ENCODE data around the gene KLC4.
"Not testable (repeated sequence)": the region's sequence is repeated elsewhere in the genome, so short reads cannot be mapped to it uniquely, and the experiment has no call there.

Gene KLC4

DNA sequence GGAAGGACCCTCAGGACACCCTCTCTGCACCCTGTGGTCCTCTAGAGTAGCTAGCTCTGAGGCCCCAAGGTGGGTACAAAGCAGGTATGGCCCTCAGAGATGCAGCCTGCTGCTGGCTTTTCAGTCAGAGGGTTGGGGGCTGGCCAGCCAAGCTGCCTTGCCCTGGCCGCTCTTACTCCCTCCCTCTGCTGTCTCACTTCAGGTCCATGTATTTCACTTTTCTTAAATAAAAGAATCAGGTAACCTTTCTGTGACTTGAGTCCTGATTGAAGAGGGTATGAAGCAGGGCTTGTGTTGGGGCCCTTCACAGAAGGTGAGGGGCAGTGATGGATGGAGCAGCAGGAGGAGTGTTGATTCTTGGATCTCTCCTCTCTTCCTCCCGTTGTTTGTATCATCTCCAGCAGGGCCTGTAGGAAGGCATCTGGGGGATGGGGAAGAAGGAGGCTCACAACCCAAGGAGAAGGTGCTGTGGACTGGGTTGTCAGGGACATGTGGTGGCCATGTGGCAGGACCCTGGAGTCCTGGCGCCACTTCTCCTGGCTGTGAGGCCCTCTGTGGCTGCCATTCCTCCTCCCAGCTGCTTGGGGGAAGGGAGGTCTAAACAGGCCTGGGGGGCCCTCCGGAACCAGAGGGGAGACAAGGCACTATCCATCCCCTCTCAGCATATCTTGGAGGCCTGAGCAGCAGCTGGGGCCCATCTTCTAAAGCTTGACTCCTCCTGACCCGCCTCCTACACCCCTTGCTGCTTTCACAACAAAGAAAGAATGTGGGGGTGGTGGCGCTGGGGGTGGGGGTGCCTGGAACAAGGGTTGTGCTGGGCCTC lies 15.6 kb downstream of the KLC4 start:
- no peak for DNase-seq

DNA sequence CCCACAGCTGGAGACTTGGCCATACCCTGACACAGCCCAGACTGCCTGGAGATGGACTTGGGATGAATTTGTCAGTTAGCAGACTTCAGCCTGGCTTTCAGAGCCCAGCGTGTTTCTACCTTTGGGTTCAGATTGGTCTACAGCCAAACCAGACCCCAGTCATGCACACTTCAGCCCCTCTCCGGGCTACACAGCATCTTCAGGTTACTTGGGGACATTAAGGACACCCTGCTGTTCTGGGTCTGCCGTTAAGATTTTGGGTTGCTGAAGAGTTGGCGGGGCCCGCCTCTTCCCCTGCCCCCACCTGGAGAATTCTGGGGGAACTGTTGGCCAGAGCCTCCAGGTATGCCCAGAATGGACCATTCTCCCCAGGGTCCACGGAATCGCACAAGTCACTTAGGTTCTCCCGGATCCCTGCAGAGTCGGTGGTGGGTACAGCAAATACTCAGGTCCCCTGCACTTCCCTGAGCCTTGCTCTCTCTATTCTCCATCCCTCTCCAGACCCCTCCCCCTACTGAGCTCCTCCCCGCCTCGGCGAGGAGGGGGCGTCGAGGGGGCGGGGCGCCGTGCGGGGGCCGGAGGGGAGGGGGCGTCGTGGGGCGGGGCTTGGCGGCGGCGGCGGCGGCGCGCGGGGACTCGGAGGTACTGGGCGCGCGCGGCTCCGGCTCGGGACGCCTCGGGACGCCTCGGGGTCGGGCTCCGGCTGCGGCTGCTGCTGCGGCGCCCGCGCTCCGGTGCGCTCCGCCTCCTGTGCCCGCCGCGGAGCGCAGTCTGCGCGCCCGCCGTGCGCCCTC lies 16.4 kb downstream of the KLC4 start, which contains the start of gene PTK7:
Gene PTK7 (plus strand): TSS at position 645 of the 794 bp plus-strand sequence. CDS start 175 bp downstream, outside the sequence.
- no peak for DNase-seq

DNA sequence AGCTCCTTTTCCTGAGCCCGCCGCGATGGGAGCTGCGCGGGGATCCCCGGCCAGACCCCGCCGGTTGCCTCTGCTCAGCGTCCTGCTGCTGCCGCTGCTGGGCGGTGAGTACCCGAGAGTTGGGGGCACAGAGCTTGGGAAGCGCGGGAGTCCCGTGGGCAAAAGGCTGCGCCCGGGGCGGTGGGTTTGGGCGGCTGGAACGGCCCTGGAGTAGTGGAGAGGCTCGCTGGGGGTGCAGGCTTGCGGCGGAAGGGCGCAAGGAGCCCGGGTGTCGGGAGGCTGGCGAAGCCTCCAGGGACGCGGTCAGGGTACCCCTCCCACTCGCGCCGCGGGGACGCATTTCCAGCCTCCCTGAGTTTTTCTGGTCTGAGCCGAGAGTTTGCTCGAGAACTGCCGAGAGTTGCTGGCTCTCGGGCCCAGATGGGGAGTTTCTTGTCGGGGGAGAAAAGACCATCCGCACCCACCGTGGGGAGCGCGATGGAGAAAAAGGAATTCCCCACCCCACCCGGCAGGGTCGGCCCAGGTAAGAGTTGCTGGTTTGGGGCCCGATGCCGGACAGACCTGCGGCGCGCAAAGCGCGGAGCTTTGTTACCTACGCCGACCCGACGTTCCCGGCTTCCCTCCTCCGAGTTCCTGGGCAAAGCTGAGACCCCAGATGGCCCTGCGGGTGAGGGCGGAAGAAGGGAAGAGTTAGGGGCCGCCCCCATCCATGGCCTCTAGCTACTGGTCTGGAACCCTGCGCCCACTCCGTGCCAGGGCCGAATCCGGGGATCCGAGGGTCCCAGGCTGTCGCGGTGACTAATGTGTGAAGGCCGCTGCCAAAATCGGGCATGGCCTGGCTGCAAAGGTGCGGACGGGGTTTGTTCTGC lies 17.3 kb downstream of the KLC4 start:
- DNase-seq: no peak

DNA sequence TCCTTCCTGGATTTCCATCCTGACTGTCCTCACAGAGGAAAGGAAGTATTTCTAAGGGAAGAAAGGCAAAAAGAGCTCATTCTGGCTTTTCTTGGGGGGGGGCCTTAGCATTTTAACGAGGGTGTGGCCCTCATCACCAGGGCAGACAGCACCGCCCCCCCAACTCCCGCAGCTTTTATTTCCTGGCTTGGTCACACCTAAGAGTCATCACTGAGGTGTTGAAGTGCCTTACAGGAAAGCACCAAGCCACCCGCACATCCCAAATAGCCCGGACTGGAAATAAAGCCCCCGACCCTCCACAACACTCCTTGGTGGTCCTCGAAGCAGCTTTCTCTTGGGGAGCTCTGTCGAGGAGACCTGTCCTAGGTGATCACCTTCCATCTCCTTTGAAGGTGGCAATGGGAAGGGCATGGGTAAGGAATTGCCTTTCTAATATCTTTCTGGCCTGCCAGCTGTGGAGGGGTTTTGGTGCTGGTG lies 17.9 kb downstream of the KLC4 start:
- no peak for DNase-seq

DNA sequence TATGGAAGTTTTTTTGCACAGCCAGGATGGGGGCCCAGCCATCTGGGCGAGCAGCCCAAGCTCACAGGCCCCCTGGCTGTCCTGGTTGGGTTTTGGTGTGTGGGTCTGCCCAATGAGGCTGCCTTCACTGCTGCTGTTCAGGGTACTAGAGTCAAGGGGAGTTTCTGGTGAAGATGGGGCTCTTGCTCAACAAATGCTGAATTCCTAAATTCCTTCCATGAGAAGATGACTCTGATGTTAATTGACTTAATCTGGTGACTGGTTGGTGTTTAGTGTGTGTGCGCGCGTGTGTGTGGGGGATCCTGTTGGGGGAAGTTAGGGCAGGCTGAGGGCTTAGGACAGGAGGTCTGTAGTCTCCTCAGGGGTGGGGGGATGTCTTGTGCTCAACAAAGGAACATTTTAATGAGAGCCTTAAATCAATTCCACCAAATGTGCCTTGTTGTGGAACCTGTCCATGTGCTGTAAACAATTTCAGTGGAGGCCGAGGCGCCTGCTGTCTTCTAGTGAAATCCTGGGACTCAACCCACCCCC lies 18.6 kb downstream of the KLC4 start:
- no peak for DNase-seq

DNA sequence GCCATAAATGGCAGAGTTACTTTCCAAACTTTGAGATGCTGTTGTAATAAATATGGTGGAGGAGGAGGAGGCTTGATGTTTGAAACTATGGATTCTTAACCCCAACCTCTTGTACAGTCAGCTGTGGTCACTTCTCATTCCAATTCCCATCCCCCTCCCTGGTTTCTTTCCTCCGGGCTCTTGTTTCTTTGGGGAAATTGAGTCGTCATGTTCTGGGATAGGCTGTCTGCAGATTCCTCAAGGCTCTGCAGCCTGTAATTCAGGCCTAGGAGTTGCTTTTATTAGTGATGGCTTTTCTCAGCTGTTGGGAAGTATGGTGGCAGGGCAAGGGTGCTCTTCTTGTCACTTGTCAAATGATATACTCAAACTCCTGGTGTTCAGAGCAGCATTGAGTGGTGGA lies 19.3 kb downstream of the KLC4 start:
- DNase-seq: no peak

DNA sequence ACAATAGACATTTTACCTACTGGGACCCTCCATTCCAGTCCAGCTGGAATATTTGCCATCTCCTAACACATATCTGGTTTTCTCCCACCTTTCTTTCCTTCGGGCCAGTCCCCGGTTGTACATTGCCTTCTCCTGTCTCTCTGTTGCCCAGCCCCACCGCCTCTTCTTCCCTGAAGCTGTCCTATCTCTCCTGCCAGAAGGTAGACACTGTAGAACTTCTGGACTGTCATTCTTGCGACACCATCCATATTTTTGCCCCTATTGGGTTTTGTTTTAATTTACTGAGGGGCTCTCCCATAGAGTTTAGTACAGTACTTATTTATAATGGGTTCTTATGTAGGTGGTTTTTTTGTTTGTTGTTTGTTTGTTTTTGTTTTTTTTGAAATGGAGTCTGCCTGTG lies 21.6 kb downstream of the KLC4 start:
- no peak for DNase-seq

DNA sequence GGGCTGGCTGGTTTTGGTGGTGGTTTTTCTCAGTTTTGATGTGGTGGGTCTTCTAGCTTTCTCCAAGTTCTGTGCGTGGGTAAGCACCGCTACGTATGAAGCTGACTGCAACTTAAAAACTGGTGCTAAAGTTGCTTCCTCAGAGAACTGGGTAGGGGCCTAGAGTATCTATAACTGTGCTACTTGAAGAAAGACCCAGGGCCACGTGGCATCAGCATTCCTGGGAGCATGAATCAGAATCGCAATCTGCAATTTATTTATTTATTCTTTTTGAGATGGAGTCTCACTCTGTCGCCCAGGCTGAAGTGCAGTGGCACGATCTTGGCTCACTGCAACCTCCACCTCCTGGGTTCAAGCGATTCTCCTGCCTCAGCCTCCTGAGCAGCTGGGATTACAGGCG lies 22.5 kb downstream of the KLC4 start:
- DNase-seq: not testable (repeated sequence)

DNA sequence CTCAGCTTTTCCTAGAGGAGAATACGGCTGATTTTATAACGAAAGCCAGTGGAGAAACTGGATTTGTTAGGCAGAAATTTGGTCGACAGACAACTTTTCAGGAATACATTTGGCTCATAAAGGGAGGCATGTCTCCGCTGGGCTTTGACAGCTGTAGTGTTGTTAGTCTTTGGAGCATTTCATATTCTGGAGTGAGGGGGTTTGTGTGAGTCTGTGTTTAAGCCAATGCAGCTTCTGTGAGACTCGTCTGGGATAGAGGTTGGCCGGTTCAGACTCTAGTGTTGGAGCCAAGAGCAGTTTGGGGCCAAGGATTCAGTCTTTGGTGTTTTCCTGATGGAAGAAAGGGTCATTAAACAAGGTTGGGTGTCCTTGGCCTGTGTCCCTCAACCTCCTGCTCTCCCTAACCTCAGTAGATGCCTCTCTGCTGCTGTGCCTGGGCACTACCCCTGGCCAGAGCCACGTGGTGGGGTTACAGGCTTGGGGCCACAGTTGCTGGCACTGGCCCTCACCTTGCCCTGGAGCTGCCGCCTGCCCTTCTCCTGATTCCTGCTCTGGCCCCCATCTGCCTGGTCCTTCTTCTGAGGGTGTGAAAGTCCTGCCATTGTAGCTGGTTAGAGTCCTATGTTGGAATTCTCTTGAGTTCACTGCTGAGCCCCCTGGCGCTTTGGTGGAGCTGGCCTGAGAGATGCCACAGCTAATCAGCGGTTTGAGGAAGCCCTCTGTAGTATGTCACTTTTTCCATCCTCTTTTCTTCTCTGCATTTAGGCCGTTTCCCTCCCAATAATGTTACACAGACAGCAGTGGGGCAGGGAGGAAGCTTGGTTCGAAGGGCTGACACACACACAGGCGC lies 23.6 kb downstream of the KLC4 start:
- no peak for DNase-seq

DNA sequence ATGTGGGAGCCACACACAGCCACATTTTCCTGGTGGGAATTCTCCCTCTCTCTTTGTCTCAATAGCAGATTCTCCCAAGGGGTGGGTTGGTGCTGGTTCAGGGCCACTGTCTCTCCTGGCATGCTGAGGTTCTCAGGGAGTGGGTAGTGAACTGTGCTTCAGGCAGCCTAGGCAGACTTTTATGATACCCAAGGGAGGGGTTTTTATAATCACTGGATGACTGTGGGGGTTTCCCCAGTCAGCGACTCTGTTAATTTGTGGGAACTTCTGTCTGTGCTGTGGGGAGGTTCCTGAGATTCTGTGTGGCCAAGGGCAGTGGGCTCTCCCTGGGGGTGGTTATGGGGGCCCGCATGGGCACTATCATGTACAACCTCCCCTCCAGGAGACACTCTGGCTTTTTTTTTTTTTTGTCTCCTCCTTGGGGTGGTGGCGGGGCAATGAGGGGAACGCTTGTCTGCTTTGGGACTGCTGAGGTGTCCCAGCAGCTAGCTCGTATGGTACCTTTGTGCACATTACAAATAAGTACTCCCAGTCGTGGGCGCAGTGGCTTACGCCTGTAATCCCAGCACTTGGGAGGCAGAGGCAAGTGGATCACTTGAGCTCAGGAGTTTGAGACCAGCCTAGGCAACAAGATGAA lies 26.7 kb downstream of the KLC4 start:
- no peak for DNase-seq

DNA sequence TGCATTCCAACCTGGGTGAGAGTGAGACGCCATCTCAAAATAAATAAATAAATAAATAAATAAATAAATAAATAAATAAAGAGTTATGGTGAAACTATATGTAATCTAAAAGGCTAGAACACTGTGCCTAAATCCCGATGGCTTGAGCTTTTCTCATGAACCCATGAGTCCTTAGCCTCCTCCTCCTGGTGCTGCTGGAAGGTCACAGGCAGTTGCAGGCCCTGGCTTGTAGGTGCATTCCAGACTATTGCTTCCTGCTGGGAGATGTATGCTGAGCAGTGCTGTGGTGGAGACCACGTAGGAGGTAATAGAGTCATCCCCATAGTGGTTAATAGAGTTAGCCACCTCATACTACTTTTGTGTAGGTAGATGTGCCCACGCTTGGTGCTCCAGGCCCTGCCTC lies 29.2 kb downstream of the KLC4 start:
- DNase-seq: no peak

DNA sequence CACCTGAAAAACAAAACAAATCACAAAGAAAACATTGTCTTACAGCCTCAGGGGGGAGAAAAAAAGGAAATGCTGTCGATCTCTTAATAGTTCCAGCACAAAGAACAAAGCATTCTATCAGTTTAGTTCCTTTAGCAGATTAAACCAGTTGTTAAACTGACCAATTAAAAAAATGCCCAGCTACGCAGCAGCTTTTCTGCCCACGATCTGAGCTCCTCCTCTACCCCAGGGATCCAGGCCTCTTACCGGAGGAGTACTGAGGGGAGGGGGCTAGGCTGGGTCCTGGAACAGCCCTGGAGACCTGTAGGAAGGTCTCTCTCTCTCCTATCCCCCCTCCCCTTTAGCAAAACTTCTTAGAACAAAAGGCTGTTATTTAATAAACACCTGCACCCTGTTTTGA lies 30.0 kb downstream of the KLC4 start:
- DNase-seq: no peak

DNA sequence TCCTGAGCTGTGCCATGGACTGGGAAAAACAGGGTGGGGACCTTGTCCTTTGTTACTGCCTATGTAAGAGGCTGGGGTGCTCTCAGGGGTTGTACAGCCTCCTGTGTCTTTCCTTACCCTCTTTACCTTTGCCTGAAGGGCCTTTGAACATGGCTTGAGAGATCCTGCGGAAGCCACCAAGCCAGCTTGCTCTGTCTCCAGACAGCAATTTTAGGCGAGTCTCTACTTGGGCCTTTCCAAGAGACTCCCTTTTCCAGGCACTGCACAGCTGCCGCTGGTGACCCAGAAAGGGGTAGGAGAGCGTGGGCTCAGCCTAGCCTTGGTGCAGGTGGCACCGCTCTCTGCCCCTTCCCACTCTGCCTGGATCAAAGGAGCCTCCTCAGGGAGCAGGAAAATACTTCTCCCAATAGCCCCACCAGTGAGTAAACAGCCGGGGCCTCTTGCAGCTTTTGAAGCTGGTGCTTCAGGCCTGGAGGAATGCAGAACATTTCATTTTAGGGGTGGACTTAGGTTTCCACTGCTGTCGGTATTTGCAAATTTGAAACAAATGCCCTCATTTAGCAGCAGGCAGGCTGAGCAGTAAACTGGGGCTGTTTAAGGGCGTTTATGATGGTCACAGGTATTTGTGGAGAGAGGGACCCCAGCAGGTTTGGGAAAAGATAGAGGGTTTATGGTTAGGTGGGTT lies 30.6 kb downstream of the KLC4 start:
- DNase-seq: no peak

DNA sequence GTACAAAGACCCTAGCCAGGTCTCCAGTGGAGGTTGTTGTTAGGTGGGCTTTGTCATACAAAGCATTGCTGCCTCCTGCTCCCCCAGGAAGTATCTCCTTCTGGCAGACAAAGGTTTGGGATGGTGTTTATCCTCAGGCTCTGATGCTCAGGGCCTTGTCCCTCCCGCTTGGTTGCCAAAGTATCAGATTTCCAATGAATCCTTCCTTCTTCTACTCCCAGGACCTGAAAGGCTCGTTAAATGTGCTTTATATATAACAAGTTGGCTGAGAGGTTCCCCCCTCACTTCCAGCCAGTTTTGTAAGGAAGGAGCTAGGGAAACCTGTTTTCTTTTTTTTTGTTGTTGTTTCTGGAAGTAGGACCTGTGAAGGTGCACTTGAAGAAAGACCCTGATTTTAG lies 31.1 kb downstream of the KLC4 start:
- DNase-seq: no peak

DNA sequence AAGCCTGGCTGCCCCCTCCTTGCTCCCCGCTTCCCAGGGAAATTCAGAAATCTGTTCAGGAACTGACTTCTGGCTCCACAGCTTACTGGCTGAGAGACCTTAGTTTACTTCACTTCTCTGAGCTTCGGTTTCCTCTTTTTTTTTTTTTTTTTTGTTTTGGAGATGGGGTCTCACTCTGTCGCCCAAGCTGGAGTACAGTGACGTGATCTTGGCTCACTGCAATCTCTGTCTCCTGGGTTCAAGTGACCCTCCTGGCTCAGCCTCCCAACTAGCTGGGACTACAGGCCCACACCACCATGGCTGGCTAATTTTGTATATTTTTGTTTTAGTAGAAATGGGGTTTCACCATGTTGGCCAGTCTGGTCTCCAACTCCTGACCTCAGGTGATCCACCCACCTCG lies 31.6 kb downstream of the KLC4 start:
- no peak for DNase-seq

DNA sequence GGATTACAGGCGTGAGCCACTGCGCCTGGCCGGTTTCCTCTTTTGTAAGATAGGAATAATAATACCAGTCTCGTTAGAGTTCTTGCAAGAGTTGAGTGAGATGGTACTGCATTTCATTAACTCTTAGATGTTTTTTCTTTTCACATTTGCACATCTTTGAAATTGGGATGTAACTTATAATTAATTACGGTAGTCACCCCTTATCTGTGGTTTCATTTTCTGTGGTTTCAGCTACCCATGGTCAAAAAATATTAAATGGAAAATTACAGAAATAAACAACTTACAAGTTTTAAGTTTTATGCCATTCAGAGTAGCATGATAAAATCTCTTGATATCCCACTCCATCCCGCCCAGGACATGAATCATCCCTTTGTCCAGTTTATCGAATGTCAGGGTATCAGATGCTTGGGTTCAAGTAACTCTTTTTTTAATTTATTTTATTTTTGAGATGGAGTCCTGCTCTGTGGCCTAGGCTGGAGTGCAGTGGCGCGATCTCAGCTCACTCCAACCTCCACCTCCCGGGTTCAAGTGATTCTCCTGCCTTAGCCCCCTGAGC lies 32.1 kb downstream of the KLC4 start:
- no peak for DNase-seq

DNA sequence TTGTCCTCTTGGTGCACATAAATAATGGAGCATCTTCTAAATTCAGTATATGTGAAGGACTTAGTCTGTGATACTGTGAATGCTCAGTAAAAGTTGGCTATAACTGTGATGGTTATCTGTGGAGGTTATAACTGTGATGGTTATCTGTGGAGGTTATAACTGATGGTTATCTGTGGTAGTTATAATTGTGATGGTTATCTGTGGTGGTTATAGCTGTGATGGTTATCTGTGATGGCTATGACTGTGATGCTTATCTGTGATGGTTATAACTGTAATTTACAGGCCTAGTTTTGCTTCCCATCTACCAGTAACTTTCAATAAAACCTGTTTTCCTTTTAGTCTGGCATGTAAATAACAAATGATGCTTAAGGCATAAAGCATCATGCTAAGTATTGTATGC lies 33.2 kb downstream of the KLC4 start:
- no peak for DNase-seq

DNA sequence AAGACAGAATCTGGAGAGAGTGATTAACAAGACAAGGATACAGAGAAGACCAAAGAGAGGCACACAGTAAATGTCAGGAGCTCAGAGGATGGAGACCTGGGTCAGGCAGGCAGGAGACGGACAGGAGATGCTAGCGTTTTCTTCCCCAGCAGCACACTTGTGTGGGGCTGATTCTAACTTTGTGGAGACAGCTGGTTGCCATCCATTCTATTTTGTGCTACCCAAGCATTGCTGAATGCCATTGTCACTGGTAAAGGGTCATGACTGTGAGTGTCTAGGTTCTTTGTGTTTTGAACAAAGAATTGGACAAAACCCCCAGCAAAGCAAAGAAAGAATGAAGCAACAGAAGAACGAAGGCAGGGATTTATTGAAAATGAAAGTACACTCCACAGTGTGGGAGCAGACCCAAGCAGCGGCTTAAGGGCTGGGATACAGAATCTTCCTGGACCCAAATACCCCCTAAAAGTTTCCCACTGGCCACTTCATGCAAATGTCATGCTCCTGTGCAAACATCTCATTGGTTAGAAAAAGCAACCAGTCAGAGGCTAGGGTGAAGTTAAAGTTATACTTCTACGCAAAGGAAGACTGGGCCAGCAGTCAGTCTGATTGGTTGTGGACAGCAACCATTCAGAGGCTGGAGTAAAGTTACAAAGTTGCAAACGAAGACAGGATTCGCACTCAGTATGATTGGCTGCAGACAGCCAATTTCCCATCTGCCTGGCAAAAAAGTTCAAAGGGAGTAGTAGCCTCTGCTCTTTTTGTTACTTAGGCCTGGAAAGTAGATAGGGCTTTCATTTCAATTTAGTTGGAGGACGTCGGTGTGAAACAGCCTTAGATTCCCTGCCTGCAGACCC lies 34.2 kb downstream of the KLC4 start:
- no peak for DNase-seq

DNA sequence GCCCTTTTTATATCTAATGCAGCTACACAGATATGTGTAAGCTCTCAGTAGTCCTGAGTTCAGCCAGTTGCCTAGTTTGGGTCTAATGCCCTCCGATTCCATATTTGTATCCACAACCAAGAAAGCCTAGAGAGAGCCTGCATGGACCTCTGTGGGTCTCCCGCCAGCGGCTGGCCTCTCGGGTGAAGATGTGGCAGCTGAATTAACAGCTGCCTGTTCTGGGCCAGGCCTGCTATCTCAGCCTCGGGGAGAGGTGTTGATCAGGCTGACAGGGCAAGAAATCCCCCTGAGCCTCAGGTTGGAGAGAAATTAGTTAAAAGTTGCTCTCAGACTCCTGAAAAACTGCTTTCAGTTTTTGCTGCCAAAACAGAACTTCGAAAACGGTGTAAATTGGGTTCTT lies 36.5 kb downstream of the KLC4 start:
- DNase-seq: no peak
